Measurements from ENCODE around the gene MEGF6.

Gene MEGF6

GRCh38 chr1:3609769-3610526, 1.4 kb downstream of the MEGF6 start:
- no peak for DNase-seq (ENCODE audit: low read depth)

- no peak for DNase-seq (ENCODE audit: low read depth)
Measured at GRCh38 chr1:3609016-3609768, 2.1 kb downstream of the MEGF6 start.

GRCh38 chr1:3608154-3608553, 3.2 kb downstream of the MEGF6 start:
- DNase-seq (ENCODE audit: low read depth) = no peak

GRCh38 chr1:3607703-3608065, 3.6 kb downstream of the MEGF6 start:
- DNase-seq (ENCODE audit: low read depth) = no peak

GRCh38 chr1:3606779-3607702, 4.3 kb downstream of the MEGF6 start:
- no peak for DNase-seq (ENCODE audit: low read depth)

GRCh38 chr1:3604997-3605823, 6.1 kb downstream of the MEGF6 start:
- no peak for DNase-seq (ENCODE audit: low read depth)

GRCh38 chr1:3604468-3604974, 6.8 kb downstream of the MEGF6 start:
- no peak for DNase-seq (ENCODE audit: low read depth)

GRCh38 chr1:3603571-3604467, 7.5 kb downstream of the MEGF6 start:
- DNase-seq (ENCODE audit: low read depth) = no peak

- DNase-seq (ENCODE audit: low read depth) = no peak
Measured at GRCh38 chr1:3603156-3603555, 8.2 kb downstream of the MEGF6 start.

- DNase-seq (ENCODE audit: low read depth) = no peak
Measured at GRCh38 chr1:3602375-3602774, 8.9 kb downstream of the MEGF6 start.

- no peak for DNase-seq (ENCODE audit: low read depth)
Measured at GRCh38 chr1:3601743-3602142, 9.6 kb downstream of the MEGF6 start.

- DNase-seq (ENCODE audit: low read depth) = no peak
Measured at GRCh38 chr1:3600354-3600753, 11.0 kb downstream of the MEGF6 start.

- no peak for DNase-seq (ENCODE audit: low read depth)
Measured at GRCh38 chr1:3599816-3600215, 11.5 kb downstream of the MEGF6 start.

GRCh38 chr1:3599286-3599811, 12.0 kb downstream of the MEGF6 start:
- DNase-seq (ENCODE audit: low read depth) = no peak

GRCh38 chr1:3598522-3599285, 12.6 kb downstream of the MEGF6 start:
- DNase-seq (ENCODE audit: low read depth) = no peak

GRCh38 chr1:3598051-3598491, 13.2 kb downstream of the MEGF6 start:
- DNase-seq (ENCODE audit: low read depth) = no peak

GRCh38 chr1:3597599-3597964, 13.7 kb downstream of the MEGF6 start:
- DNase-seq (ENCODE audit: low read depth) = peak; percentile 80

- no peak for DNase-seq (ENCODE audit: low read depth)
Measured at GRCh38 chr1:3596663-3597598, 14.4 kb downstream of the MEGF6 start.

Data from CMK (cell line).